H9 (cell line): ENCODE results near the gene RCAN3. TPM values are rescaled to one million over a fixed set of nuclear protein-coding genes. Genes with fewer than 3 reads are reported as not detected.
A peak's percentile ranks its signal among the peaks of the same experiment; 100 is the strongest.

Source experiments
- DNase-seq: peaks from one replicate; pipeline ENCODE4 v3.0.0-alpha.2; 2017
- H2AFZ ChIP-seq: one replicate; pipeline ENCODE4 v1.6.1; 2013; ENCODE audit warnings: mild to moderate bottlenecking, low read length, control low read depth, moderate library complexity
- H2AK5ac ChIP-seq: 2 replicates; pipeline ENCODE4 v1.6.1; 2013; ENCODE audit warnings: low read length, control low read depth, mixed read lengths; ENCODE audit not compliant: insufficient read length
- H2BK120ac ChIP-seq: one replicate; pipeline ENCODE4 v1.6.1; 2013; ENCODE audit warnings: low read depth, mild to moderate bottlenecking, low read length, control low read depth, inconsistent platforms; ENCODE audit not compliant: poor library complexity, severe bottlenecking
- H2BK12ac ChIP-seq: 2 replicates; pipeline ENCODE4 v1.6.1; 2013; ENCODE audit warnings: low read length, control low read depth, mixed read lengths, low read depth; ENCODE audit not compliant: insufficient read length
- H2BK15ac ChIP-seq: 2 replicates; pipeline ENCODE4 v1.6.1; 2013; ENCODE audit warnings: low read depth, low read length, control low read depth
- H2BK20ac ChIP-seq: one replicate; pipeline ENCODE4 v1.6.1; 2013; ENCODE audit warnings: low read depth, mild to moderate bottlenecking, low read length, control low read depth, inconsistent platforms; ENCODE audit not compliant: poor library complexity, severe bottlenecking
- H2BK5ac ChIP-seq: 2 replicates; pipeline ENCODE4 v1.6.1; 2013; ENCODE audit warnings: low read length, control low read depth, mixed read lengths; ENCODE audit not compliant: insufficient read length
- H3K14ac ChIP-seq: 2 replicates; pipeline ENCODE4 v1.6.1; 2013; ENCODE audit warnings: low read length, control low read depth; ENCODE audit not compliant: insufficient read depth
- H3K18ac ChIP-seq: 2 replicates; pipeline ENCODE4 v1.6.1; 2013; ENCODE audit warnings: low read depth, mild to moderate bottlenecking, mixed read lengths, low read length, control low read depth; ENCODE audit not compliant: insufficient read length
- H3K23ac ChIP-seq: 2 replicates; pipeline ENCODE4 v1.6.1; 2013; ENCODE audit warnings: low read length, control low read depth, mixed read lengths, low read depth; ENCODE audit not compliant: insufficient read length
- H3K23me2 ChIP-seq: 2 replicates; pipeline ENCODE4 v1.6.1; 2013; ENCODE audit warnings: low read depth, mild to moderate bottlenecking, mixed read lengths, low read length, control low read depth; ENCODE audit not compliant: insufficient read length, poor library complexity, severe bottlenecking
- H3K27ac ChIP-seq: 2 replicates; pipeline ENCODE4 v1.5.1; 2013; ENCODE audit warnings: low read length, control low read depth, mixed read lengths, low read depth; ENCODE audit not compliant: insufficient read length
- H3K27me3 ChIP-seq: 2 replicates; pipeline ENCODE4 v1.6.1; 2013; ENCODE audit warnings: low read length, control low read depth, inconsistent platforms; ENCODE audit not compliant: insufficient read depth
- H3K4ac ChIP-seq: 2 replicates; pipeline ENCODE4 v1.6.1; 2013; ENCODE audit warnings: low read depth, mild to moderate bottlenecking, control low read depth, inconsistent platforms, low read length, moderate library complexity
- H3K4me1 ChIP-seq: 2 replicates; pipeline ENCODE4 v1.6.1; 2013; ENCODE audit warnings: low read length, control low read depth, inconsistent platforms; ENCODE audit not compliant: insufficient read depth
- H3K4me2 ChIP-seq: 2 replicates; pipeline ENCODE4 v1.6.1; 2013; ENCODE audit warnings: low read length, control low read depth, mixed read lengths; ENCODE audit not compliant: insufficient read length, insufficient read depth
- H3K56ac ChIP-seq: 2 replicates; pipeline ENCODE4 v1.6.1; 2013; ENCODE audit warnings: low read depth, mild to moderate bottlenecking, mixed read lengths, low read length, control low read depth; ENCODE audit not compliant: insufficient read length
- H3K79me1 ChIP-seq: 2 replicates; pipeline ENCODE4 v1.6.1; 2013; ENCODE audit warnings: low read depth, mild to moderate bottlenecking, moderate library complexity, low read length, control low read depth, inconsistent platforms; ENCODE audit not compliant: insufficient read depth, poor library complexity, severe bottlenecking
- H3K79me2 ChIP-seq: 2 replicates; pipeline ENCODE4 v1.6.1; 2013; ENCODE audit warnings: low read length, control low read depth, inconsistent platforms; ENCODE audit not compliant: insufficient read depth
- H3K9ac ChIP-seq: 2 replicates; pipeline ENCODE4 v1.6.1; 2013; ENCODE audit warnings: low read length, control low read depth, mixed read lengths; ENCODE audit not compliant: insufficient read length; ENCODE audit errors: extremely low read depth
- H3K9me3 ChIP-seq: one replicate; pipeline ENCODE4 v1.6.1; 2013; ENCODE audit warnings: low read depth, low read length, inconsistent platforms; ENCODE audit not compliant: control insufficient read depth
- H3T11ph ChIP-seq: one replicate; pipeline ENCODE4 v1.6.1; 2013; ENCODE audit warnings: mild to moderate bottlenecking, low read length, control low read depth, inconsistent platforms
- H4K20me1 ChIP-seq: one replicate; pipeline ENCODE4 v1.6.1; 2013; ENCODE audit not compliant: control insufficient read depth, insufficient read length, insufficient read depth
- H4K5ac ChIP-seq: 2 replicates; pipeline ENCODE4 v1.6.1; 2013; ENCODE audit warnings: low read depth, mild to moderate bottlenecking, mixed read lengths, low read length, control low read depth; ENCODE audit not compliant: insufficient read length
- H4K8ac ChIP-seq: replicated peaks from 2 replicates; pipeline ENCODE4 v1.6.1; 2013; ENCODE audit warnings: low read length, control low read depth, mixed read lengths, low read depth; ENCODE audit not compliant: insufficient read length
- H4K91ac ChIP-seq: 2 replicates; pipeline ENCODE4 v1.6.1; 2013; ENCODE audit warnings: low read depth, mild to moderate bottlenecking, moderate library complexity, mixed read lengths, low read length, control low read depth; ENCODE audit not compliant: insufficient read length
- H3K27ac Mint-ChIP-seq, 3 experiments: 2 replicates in 2 of 3; 3 replicates in 1 of 3; pipeline ENCODE4 v1.8.0; 2020 to 2021; ENCODE audit warnings: mixed read lengths in 3 of 3, mild to moderate bottlenecking in 1 of 3, moderate library complexity in 1 of 3
- H3K27me3 Mint-ChIP-seq: 2 replicates; pipeline ENCODE4 v1.8.0; 2021; ENCODE audit warnings: low read depth, mild to moderate bottlenecking, moderate library complexity, mixed read lengths
- H3K36me3 Mint-ChIP-seq, 3 experiments: 2 replicates in 2 of 3; 3 replicates in 1 of 3; pipeline ENCODE4 v1.8.0; 2020 to 2021; ENCODE audit warnings: low read depth in 3 of 3, mixed read lengths in 3 of 3; ENCODE audit not compliant: insufficient read depth in 1 of 3
- H3K4me1 Mint-ChIP-seq, 2 experiments: 2 replicates each; pipeline ENCODE4 v1.8.0; 2020; ENCODE audit warnings: mixed read lengths in 2 of 2
- H3K4me3 Mint-ChIP-seq, 2 experiments: 2 replicates in 1 of 2; 3 replicates in 1 of 2; pipeline ENCODE4 v1.8.0; 2020 to 2021; ENCODE audit warnings: mild to moderate bottlenecking in 2 of 2, mixed read lengths in 2 of 2, moderate library complexity in 1 of 2
- H3K9me3 Mint-ChIP-seq, 2 experiments: 2 replicates in 1 of 2; 3 replicates in 1 of 2; pipeline ENCODE4 v1.8.0; 2020; ENCODE audit warnings: mild to moderate bottlenecking in 2 of 2, mixed read lengths in 2 of 2, moderate library complexity in 1 of 2
- WGBS: extraction: QIAGEN DNeasy Blood & Tissue Kit; methylation state at CpG from one replicate; pipeline ENCODE4 v1.1.7; 2013; ENCODE audit warnings: missing lambda C conversion rate, low lambda C conversion rate, mixed read lengths; ENCODE audit not compliant: insufficient read length; ENCODE audit errors: extremely low coverage; 5-methylcytosine and 5-hydroxymethylcytosine counted together
- total RNA-seq: library from RNA; stranded (reverse); gene quantifications from 2 replicates; pipeline ENCODE4 v1.2.1, GENCODE V29; 2021
- TF ChIP-seq, protein P1 (sequence below): fragments of 200-600 bp; sonication (generic); conservative IDR thresholded peaks from 3 replicates; pipeline ENCODE4 v1.8.0; 2021; ENCODE audit warnings: antibody characterized with exemption, mild to moderate bottlenecking

Gene RCAN3
- total RNA-seq, 1 experiment from 2014 or later: 13.0 TPM

DNA sequence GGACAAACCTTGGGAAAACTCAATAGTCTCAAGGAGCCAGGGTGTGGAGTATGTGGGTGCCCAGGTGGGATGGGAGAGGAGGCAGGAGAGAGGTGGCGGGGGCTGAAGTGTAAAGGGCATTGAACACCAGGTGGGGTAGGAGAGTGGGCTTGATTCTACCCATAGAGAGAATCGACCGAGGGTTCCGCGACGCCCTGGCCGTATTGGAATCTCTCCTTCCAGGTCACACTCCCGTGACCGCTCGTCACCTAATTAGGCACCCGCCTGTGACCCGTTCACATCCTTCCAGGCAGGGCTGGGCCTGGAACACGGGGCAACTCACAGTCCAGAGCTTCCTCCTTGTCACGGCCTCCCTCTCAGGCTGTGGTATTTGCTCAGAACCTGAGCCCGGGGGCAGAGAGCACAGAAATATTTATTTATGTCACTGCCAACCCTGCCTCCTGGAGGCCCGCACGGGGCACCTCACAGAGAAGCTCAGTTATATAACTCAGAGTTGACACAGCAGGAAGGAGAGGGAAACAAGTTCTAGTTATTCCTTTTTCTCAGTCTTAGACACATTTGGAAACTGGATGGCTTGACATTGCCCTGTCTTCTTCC, 65.3 kb downstream of the RCAN3 start:
- no peak for DNase-seq

More for the DNA sequence above, 65.3 kb downstream of the RCAN3 start:
- H3K18ac ChIP-seq: no peak overlapping the region
- no peaks in the 10 kb centered on the region for H3K23me2 ChIP-seq
- no peaks in the 10 kb centered on the region for H3K27me3 ChIP-seq
- peaks cover 4 to 7% of the 10 kb centered on the region in 2 experiments; a peak in 4 of 5 replicates for H3K9me3 Mint-ChIP-seq
- H4K8ac ChIP-seq: no peak overlapping the region
- no peak overlapping the region for H2AK5ac ChIP-seq
- H2AFZ ChIP-seq: no peak overlapping the region
- H3K36me3 Mint-ChIP-seq: peaks cover 0 to 3% (median 0%) of the 10 kb centered on the region in 3 experiments; a peak in 2 of 7 replicates
- no peak overlapping the region for H3K14ac ChIP-seq
- H3K4me1 ChIP-seq: peaks cover 2% of the 10 kb centered on the region; the same call in 1 of the 2 replicates
- no peak overlapping the region for H3T11ph ChIP-seq
- H4K91ac ChIP-seq: no peak overlapping the region
- no peaks in the 10 kb centered on the region for H3K79me2 ChIP-seq
- no peak overlapping the region for H3K4ac ChIP-seq
- WGBS: no CpG with 5 or more reads among the region's 17 CpGs
- H3K4me2 ChIP-seq: no peak overlapping the region
- H3K9ac ChIP-seq: no peak overlapping the region
- H3K56ac ChIP-seq: no peak overlapping the region
- no peak overlapping the region for H4K5ac ChIP-seq
- H4K20me1 ChIP-seq: no peaks in the 10 kb centered on the region
- H3K27me3 Mint-ChIP-seq: 0 out of 2 replicates have a peak, but pooled peaks cover 2% of the 10 kb centered on the region
- H3K23ac ChIP-seq: no peak overlapping the region
- no peak overlapping the region for H2BK5ac ChIP-seq
- H2BK120ac ChIP-seq: no peak overlapping the region
- no peaks in the 10 kb centered on the region for H3K79me1 ChIP-seq
- no peak overlapping the region; a peak in 1 of 5 replicates for H3K4me3 Mint-ChIP-seq
- no peak overlapping the region for H2BK20ac ChIP-seq
- H3K9me3 ChIP-seq: no peaks in the 10 kb centered on the region
- no peak overlapping the region for H3K27ac ChIP-seq
- TF ChIP-seq, protein P1, sequence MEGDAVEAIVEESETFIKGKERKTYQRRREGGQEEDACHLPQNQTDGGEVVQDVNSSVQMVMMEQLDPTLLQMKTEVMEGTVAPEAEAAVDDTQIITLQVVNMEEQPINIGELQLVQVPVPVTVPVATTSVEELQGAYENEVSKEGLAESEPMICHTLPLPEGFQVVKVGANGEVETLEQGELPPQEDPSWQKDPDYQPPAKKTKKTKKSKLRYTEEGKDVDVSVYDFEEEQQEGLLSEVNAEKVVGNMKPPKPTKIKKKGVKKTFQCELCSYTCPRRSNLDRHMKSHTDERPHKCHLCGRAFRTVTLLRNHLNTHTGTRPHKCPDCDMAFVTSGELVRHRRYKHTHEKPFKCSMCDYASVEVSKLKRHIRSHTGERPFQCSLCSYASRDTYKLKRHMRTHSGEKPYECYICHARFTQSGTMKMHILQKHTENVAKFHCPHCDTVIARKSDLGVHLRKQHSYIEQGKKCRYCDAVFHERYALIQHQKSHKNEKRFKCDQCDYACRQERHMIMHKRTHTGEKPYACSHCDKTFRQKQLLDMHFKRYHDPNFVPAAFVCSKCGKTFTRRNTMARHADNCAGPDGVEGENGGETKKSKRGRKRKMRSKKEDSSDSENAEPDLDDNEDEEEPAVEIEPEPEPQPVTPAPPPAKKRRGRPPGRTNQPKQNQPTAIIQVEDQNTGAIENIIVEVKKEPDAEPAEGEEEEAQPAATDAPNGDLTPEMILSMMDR: peak; percentile 37
- H2BK12ac ChIP-seq: no peak overlapping the region
- H2BK15ac ChIP-seq: no peak overlapping the region
- H3K27ac Mint-ChIP-seq: no peak overlapping the region; a peak in 1 of 7 replicates
- H3K4me1 Mint-ChIP-seq: peaks cover 17 to 25% of the 10 kb centered on the region in 2 experiments
